Activated T-cell treated with anti-CD3 and anti-CD28 coated beads for 1 hour (primary cell): ENCODE measurements around the gene EEF1A1.
A peak's percentile ranks its signal among the peaks of the same experiment; 100 is the strongest.
"Not testable (repeated sequence)": the region's sequence is repeated elsewhere in the genome, so short reads cannot be mapped to it uniquely, and the experiment has no call there.

Experiments used
- DNase-seq: peaks from one replicate; pipeline ENCODE4 v3.0.0-alpha.2; 2020; ENCODE audit warnings: low read depth

Gene EEF1A1

DNA sequence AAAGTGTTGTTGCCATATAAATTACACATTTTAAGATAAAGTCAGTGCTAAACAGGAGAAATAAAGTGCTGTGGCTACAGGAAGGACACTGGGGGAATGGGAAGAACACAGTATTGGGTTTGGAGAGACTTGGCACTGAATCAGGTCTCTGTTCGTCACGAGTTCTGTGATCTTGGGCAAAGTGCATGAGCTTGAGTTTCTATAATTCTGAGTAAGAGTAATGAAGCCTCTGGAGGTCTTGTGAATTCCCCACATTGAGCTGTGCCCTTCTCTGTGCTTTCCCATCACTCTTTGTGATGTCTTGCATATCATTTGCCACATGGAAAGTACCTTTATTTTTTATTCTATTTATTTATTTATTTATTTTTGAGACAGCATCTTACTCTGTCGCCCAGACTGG, 16.8 kb upstream of the EEF1A1 start:
- no peak for DNase-seq

DNA sequence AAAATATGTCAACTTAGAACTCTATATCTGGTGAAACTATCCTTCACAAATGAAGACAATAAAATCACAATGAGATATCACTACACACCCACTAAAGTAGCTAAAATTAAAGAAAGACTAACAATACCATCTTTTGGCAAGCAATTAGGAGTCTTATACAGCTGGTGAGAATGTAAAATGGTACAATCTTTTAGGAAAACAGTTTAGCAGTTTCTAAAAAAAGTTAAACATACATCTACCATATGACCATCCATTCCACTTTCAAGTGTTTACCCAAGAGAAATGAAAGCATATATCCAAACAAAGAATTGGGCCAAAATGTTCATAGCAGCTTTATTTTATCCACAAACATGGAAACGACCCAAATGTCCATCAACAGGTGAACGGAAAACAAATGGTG, 13.8 kb upstream of the EEF1A1 start:
- DNase-seq: no peak

DNA sequence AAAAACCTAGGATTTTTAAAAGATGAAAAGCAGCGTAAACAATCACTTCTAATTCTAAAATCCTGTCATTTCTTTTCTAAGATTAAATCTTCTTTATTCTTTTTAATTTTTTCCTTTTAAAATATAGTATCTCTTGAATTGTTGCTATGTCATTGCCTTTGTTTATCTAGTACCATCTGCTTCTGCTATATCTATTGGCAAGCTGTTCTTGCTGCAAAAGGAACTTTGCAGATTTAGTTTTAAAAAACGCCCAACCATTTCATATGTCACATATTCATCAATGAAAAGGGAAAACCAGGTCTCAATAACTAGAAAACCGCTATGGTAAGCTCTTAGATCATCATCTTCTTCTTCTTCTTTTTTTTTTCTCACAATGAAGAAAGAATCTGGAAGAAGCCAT, 11.5 kb upstream of the EEF1A1 start:
- DNase-seq: no peak

DNA sequence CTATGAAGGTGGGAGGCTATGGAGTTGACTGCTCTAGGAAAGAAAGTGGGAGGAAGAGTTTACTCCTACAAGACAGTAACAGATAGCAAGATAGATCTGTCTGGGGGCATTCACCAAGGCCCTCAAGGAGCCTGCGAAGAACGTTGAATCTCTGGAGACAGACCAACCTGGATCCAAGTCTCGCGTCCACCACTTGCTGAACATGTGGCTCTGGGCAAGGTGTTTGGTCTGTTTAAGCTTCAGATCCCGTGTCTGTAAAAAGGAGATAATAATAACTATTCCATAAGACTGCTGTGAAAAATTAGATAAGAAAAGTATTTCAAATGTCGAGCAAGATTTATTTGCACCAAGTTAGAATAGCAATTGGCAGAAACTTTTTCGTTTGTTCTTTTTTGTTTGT, 8.1 kb upstream of the EEF1A1 start:
- no peak for DNase-seq

DNA sequence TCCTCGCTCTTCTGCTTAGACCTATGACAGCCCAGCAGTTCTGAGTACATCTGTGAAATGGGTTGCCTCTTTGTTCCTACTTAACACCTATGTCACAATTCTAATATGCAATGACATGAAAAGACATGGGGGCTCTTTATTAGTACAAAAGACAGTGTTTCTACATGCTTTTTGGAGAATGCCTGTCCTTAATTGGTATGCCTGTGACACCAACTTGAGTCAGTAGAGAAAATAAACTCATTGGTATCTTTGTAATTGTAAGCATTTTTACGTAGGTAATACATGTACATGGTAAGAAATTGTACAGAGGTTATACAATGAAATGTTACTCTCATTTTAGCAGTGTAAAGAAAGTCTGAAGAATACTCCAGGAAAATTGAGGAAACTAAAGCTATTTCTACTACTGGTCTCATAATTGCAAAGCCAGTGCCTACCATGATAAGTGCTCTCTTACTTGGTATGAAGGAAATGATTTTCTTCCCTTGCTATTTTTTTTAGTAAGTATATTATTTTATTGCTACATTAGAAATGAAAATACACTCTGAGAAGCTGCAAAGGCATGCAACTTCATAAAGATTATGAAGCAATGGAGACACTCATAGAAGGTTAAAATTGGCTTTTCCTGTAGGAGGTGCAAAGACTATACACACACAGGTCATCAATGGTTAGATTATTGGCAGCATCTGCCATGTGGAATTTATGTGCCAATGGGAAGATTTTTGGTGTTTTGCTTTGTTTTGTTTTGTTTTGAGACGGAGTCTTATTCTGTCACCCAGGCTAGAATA, 4.9 kb upstream of the EEF1A1 start:
- no peak for DNase-seq

DNA sequence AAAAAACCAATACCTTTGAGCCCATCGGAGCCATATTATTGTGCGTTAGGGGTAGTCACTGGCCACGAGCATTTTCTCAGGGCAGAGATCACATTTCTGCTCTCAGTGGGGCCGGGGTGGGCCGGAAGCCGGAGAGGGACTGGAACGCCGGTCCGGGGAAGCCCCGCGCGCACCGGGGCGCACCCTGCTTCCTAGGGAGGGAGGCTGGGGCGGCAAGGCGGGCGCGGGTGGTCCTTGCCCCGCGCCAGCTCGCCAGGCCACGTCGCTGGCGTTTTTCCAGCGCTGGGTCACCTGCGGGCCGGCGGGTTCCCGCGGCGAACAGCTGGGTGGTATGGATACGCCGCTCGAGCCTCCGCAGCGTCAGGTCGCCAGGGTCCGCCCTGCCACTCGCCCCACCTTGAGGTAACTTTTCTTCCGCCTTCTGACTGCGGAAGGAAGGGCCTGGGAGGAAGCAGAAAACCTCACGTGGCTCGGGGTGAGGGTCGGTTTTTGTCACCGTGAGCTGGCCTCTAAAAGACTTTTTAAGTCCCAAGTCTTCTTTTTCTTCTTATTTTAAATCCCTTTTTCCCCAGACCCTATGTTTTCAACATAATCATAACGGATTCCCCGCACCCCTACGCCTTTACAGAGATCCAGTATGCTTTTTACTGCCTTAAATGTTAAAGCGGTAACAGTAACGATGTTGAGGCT, 2.7 kb upstream of the EEF1A1 start:
- DNase-seq: peak; percentile 62

DNA sequence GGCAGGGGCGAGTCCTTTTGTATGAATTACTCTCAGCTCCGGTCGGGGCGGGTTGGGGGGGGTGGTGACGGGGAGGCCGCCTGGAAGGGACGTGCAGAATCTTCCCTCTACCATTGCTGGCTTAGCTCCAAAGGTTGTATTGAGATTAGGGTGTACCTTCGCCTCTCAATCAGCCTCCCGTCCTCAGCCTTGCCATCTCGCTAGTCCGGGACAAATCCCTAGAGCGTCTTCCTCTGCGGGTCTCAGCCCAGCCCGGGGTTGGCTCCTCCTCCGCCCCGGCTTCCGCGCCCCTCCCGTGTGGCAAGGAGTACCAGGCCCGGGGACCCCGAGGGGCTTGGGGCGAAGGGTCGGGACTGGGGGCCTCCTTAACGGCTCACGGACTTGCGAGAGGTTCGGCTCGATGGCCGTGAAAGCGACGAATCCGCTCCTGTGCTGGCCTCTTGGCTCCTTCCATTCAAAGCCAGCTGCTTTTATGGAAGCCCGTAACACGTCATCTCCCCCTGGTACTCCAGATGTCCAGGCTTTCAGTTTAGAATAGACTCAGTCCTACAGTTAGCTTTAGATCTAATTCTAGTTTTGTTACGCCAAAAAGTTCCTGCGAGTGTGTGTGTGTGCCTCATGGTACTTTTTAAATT, 636 bp upstream of the EEF1A1 start:
- no peak for DNase-seq

DNA sequence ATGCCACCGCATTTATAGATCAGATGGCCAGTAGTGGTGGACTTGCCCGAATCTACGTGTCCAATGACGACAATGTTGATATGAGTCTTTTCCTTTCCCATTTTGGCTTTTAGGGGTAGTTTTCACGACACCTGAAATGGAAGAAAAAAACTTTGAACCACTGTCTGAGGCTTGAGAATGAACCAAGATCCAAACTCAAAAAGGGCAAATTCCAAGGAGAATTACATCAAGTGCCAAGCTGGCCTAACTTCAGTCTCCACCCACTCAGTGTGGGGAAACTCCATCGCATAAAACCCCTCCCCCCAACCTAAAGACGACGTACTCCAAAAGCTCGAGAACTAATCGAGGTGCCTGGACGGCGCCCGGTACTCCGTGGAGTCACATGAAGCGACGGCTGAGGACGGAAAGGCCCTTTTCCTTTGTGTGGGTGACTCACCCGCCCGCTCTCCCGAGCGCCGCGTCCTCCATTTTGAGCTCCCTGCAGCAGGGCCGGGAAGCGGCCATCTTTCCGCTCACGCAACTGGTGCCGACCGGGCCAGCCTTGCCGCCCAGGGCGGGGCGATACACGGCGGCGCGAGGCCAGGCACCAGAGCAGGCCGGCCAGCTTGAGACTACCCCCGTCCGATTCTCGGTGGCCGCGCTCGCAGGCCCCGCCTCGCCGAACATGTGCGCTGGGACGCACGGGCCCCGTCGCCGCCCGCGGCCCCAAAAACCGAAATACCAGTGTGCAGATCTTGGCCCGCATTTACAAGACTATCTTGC, 725 bp downstream of the EEF1A1 start:
- peak; percentile 69 for DNase-seq

DNA sequence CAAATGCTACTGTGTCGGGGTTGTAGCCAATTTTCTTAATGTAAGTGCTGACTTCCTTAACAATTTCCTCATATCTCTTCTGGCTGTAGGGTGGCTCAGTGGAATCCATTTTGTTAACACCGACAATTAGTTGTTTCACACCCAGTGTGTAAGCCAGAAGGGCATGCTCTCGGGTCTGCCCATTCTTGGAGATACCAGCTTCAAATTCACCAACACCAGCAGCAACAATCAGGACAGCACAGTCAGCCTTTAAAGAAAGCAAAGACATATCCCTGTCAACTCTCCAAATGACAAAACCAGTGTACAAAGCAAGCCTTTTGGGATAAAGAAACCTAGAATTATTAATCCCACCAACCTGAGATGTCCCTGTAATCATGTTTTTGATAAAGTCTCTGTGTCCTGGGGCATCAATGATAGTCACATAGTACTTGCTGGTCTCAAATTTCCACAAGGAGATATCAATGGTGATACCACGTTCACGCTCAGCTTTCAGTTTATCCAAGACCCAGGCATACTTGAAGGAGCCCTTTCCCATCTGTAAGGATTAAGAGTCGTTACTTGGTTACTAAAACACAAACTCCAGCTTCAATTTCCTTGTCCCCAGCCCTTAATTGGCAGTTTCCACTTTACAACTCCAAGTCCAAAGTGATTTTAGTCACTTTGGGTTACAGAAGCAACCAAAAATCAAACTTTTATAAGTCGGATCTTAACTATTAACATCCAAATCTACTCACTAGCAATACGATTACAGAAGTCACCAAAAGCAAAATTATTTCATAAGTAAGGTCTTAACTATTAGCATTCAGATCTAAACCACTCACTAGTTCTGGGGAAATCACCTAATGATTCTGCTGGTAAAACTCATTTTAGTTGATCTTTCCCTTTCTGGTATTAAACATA, 1.6 kb downstream of the EEF1A1 start:
- not testable (repeated sequence) for DNase-seq

DNA sequence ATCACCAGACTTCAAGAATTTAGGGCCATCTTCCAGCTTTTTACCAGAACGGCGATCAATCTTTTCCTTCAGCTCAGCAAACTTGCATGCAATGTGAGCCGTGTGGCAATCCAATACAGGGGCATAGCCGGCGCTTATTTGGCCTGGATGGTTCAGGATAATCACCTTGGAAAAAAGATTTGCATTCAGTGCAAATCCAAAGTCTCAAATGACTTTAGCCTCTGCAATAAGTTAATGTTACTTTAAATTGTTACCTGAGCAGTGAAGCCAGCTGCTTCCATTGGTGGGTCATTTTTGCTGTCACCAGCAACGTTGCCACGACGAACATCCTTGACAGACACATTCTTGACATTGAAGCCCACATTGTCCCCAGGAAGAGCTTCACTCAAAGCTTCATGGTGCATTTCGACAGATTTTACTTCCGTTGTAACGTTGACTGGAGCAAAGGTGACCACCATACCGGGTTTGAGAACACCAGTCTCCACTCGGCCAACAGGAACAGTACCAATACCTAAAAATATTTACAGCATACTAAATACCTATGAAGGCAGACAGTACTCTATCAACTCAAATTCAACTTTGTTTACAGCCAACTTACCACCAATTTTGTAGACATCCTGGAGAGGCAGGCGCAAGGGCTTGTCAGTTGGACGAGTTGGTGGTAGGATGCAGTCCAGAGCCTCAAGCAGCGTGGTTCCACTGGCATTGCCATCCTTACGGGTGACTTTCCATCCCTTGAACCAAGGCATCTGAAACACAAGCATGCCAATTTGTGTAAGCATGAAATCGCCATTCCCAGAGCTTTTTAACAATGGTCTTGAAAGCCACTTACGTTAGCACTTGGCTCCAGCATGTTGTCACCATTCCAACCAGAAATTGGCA, 2.5 kb downstream of the EEF1A1 start:
- not testable (repeated sequence) for DNase-seq

DNA sequence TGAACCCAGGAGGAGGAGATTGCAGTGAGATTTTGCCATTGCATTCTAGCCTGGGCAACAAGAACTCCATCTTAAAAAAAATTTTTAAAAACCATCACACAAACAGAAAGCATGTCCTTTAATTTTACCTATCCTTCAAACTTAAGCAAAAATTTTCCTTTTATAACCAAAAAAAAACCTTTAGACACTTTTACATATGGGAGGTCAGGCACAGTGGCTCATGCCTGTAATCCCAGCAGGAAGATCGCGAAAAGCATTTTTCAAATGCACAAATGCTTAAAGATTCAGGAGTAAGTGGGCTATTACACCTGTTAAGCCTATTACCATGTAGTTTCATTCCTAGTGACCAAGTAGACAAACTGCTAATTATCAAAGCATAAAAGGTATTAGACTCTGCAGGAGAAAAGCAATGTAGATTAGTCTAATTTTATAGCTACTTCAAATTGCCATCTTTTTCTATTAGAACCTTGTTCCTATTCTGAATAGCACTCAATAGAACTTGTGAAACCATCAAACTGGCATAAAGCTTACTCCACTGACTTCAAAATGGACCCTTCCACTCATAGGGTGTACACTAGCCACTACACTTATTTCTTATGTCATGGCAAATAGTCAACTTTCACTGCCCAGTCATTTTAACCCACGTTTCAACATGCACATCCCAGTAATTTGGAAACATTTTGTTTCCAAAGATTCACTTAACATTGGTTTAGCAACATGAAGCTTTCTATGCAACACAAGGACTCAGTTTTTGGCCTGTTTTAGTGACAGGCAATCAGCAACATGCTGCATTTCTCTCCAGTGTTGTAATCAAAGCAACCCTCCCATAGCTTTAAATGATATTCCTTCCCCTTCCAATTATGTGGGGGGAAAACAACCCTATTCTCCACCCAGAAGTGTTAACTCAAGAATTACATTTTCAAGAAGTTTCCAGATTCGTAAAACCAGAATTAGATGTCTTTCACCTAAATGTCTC, 4.0 kb downstream of the EEF1A1 start:
- DNase-seq: no peak

DNA sequence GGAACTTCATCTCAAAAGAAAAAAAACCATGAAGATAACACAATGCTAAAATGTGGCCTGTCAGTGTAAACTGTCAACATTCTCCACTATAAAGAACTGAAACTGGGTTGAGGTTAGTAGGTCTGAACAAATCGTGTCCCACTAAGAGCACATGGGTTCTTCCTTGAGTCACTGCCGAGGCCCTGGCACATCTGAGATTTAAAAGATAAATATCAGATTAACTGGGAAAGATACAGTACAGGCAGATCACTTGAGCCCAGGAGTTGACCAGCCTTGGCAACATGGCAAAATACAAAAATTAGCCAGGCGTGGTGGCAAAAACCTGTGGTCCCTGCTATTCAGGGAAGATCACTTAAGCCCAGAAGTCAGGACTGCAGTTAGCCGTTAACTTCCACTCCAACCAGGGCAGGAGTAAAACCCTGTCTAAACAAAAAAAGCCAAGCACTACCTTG, 5.6 kb downstream of the EEF1A1 start:
- no peak for DNase-seq

DNA sequence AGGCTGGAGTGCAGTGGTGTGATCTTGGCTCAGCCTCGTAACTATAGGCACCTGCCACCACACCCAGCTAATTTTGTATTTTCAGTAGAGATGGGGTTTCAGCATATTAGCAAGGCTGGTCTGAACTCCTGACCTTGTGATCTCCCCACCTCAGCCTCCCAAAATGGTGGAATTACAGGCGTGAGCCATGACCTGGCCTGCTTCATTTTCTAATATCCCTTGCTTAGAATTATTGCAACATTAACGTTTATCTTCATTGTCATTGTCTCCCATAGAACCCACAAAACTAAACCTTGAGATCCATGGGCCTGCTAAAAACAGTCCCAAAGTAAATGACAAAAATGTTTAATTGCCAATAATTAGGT, 6.1 kb downstream of the EEF1A1 start:
- DNase-seq: no peak

DNA sequence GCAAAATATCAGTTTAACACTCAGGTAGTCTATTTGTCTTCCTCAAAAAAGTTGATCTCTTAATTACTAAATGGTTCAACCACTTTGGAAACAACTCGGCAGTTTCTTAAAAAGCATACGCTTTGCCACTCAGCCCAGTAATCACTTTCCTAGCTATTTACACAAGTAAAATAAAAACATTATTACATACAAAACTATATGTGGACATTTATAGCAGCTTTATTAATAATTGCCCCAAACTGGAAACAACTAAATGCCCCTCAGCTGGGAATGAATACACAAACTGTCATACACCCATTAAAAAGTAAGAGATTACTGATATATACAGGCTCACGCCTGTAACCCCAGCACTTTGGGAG, 7.4 kb downstream of the EEF1A1 start:
- DNase-seq: no peak

DNA sequence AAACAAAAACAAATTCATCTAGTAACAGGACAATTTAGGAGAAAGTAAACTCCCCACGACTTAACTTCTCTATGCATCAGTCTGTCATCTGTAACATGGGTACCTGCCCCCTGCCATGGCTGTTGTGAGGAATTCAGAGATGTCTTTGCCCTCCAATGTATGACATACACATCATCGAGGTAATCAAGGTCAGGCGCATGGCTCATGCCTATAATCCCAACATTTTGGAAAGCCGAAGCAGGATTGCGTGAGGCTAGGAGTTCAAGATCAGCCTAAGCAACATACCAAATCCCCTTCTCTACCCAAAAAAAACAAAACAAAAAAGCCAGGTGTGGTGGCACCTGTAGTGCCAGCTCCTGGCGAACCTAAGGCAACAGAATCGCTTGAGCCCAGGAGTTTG, 9.0 kb downstream of the EEF1A1 start:
- DNase-seq: no peak

DNA sequence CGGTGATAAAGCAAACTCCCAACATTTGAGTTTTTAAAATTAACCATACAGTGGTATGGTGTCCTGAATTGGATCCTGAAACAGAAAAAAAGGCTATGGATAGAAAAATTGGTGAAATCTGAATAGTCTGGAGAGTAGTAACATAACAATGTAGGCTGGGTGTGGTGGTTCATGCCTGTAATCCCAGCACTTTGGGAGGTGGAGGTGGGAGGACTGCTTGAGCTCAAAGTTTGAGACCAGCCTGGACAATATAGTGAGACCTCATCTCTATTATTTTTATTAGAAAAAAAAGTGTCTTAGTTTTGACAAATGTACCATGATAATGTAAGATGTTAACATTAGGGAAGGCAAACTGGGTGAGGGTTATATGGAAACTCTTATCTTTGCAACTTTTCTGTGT, 11.0 kb downstream of the EEF1A1 start:
- DNase-seq: no peak

DNA sequence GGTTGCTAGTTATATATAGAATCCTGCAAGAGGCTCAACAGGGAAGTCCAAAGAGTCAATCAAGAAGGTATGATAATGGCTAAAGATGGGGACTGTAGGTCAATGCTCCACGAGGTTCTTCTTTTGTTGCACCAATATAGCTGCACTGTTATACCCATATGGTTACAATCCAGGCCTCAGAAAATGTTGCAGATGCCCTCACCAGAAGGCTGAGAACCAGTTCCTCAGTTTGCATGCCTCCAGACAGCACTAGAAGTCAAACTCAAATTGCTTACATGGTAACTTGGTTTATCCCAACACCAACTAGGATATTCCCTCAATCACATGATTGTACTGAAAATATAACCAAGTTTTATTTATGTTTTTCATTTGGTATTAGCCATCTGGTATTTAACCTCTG, 12.1 kb downstream of the EEF1A1 start:
- no peak for DNase-seq

DNA sequence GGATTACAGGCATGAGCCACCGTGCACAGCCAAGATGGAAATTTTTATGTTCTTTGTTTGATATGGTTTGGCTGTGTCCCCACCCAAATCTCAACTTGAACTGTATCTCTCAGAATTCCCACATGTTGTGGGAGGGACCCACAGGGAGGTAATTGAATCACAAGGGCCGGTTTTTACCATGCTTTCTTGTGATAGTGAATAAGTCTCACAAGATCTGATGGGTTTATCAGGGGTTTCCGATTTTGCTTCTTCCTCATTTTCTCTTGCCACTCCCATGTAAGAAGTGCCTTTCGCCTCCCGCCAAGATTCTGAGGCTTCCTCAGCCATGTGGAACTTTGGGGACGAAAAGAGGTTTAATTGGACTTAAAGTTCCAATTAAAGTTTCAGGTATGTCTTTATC, 14.6 kb downstream of the EEF1A1 start:
- no peak for DNase-seq

DNA sequence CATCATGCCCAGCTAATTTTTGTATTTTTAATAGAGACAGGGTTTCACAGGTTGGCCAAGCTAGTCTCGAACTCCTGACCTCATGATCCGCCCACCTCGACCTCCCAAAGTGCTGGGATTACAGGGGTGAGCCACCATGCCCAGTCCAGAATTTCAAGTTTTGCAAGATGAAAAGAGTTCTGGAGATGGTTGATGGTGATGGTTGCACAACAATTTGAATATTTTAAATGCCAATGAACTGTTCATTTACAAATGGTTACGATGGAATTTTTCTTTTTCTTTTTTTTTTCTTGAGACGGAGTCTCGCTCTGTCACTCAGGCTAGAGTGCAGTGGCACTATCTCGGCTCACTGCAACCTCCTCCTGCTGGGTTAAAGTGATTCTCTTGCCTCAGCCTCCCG, 15.1 kb downstream of the EEF1A1 start:
- DNase-seq: not testable (repeated sequence)
